ENCODE results near the gene SERPINB11. TPM values are rescaled to one million over a fixed set of nuclear protein-coding genes. Genes with fewer than 3 reads are reported as not detected.
"Not testable (repeated sequence)": the region's sequence is repeated elsewhere in the genome, so short reads cannot be mapped to it uniquely, and the experiment has no call there.

Gene SERPINB11, protein sequence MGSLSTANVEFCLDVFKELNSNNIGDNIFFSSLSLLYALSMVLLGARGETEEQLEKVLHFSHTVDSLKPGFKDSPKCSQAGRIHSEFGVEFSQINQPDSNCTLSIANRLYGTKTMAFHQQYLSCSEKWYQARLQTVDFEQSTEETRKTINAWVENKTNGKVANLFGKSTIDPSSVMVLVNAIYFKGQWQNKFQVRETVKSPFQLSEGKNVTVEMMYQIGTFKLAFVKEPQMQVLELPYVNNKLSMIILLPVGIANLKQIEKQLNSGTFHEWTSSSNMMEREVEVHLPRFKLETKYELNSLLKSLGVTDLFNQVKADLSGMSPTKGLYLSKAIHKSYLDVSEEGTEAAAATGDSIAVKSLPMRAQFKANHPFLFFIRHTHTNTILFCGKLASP
- total RNA-seq = not detected
- long read RNA-seq, donor 1 = 0 reads
- long read RNA-seq, donor 2 = 0 reads

DNA sequence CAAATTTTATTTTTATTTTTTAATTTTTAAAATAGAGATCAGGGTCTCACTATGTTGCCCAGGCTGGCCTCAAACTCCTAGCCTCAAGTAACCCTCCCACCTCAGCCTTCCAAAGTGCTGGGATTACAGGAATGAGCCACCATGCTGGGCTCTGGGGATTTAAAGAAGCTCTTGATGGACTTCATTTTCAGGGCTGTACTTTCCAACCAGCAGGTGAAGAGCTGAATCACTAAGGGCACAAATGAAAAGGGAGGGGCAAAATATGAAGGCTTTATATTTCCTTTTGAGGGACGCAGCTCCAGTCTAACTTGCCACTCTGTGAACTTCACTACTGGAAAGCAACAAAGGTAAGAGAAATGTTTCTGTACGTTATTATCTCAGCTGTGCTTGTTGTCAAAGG, at the start of gene SERPINB11:
Gene SERPINB11, plus strand, starts transcription at position 301 of the 400 bp plus-strand sequence. CDS start 7,234 bp downstream, outside the sequence.
- no peak for DNase-seq (ENCODE audit: low spot score)
- intact Hi-C loops (cut with DNase I) = no loop called here

DNA sequence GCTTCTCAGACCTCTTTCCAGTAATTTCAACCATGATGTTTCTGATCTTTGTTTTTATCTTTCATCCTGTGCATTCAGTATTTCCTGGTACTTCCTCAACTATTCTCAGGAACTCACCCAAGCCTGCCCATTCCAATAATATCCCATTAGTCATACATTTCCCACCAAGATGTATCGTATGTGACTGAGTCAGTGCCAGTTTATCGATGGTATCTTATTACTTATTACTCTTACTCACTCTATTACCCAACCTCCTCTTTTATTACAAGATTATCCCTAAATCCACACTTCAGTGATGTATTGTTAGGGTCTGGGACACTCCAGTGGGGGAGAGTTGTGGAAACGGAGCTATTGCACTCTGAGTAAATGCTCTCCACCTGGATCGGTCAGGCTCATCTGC, 43.8 kb upstream of the SERPINB11 start:
- intact Hi-C loops (cut with DNase I); DNase-seq (ENCODE audit: low spot score): not testable (repeated sequence)

DNA sequence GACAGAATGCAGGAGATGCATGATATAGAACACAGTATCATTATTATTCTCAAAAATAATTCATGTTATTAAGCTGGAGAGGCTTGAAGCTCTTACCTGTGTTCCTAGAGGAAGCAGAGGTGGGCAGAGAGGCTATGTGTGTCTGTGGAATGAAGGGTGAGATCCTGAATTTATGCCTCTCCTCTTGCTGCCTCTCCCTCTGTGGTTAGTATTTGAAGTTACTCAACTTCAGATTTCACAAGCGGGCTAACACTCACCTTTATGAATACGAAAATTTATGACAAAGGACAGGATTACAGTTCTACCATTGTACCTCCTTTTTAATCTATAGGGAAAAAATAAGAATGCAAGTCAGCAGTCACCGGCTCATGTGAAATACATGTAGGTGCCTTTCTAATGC, 41.0 kb upstream of the SERPINB11 start, which contains the start of gene SERPINB3:
Gene SERPINB3, minus strand, starts transcription at position 144 of the 400 bp plus-strand sequence. CDS start 677 bp downstream, outside the sequence.
- intact Hi-C loops (cut with DNase I) = not testable (repeated sequence)

DNA sequence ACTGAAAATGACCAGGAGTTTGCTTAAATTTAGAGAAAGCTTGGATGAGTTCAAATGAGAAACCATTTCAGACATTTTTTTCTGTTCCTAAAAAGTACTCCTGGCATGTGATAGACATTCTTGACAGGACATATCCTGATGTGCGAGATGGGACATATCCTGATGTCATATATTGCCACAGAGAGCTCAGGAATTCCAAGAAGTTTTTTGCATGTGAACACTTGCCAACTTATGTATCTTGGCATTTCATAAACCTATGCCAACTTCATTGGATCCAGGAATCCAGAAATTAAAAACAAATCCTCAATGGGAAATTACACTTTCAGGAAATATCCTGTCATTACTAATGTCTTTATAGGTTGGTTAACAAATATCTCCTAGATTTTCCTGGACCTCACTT, 38.2 kb upstream of the SERPINB11 start:
- intact Hi-C loops (cut with DNase I) = no loop called here
- DNase-seq (ENCODE audit: low spot score) = no peak

More for the DNA sequence above, 41.0 kb upstream of the SERPINB11 start, which contains the start of gene SERPINB3:
- not testable (repeated sequence) for DNase-seq (ENCODE audit: low spot score)

DNA sequence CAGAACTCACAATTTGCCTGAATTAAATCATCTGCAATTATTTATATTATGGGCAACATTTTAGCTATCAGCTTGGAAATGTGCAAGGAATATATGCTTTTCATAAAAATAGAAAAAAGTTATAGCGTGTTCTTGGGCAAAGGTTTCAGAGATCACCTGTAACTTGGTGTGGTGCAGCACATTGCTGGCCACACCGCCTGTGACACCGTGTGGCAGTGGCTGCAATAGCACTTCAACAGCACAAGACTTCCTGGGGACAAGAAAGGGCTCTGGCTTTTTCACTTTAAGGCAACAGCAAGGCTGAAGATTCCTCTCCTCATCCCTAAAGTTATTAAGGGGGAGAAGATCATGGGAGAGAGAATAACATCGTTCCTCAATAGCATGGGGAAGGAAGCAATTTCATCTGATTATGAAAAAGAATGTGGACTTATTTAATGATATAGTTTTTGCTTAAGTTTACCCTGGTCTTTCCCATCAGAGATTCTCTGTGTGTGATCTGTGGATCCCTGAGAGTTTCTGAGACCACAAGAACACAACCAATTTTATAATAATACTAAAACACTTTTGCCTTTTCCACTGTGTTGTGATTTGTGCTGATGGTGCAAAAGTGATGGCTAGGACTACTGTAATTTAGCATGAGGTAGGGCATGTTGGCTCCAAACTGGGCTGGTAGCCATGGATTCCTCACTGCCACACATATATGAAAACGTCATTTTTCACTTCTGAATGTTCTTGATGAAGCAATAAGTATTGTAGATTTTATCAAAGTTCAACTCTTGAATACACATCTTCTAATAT, 26.0 kb upstream of the SERPINB11 start:
- intact Hi-C loops (cut with DNase I) = no loop called here
- DNase-seq (ENCODE audit: low spot score) = no peak

DNA sequence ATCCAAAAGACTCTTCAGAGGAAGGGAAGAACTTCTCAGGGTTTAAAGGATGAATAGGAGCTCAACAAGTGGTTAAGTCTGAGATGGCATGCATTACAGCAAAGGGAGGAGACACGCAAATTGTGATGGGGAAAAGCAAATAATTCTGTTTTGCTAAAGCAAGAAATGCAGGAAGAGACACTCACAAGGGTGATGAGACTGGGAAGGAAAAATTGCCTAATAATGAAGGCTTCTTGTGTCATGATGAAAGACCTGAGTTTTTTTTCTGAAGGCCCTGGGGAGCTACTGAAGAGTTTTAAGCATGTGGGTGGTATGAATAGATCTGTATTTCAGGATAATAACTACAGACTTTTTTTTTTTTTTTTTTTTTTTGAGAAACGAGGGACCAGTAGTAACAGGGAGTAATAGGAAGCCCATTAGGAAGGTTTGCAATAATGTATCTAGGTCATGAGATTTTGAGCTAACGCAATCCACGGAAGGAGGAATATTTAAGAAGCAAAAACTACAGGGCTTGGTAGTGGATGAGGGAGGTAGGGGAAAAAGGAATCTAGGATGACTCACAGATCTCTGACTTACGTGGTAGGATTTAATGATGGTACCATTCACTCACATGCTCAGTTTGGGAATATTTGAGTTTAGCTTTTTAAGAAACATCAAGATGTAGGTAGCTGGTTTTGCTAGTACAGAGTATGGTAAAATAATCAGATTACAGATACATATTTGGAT, 25.1 kb upstream of the SERPINB11 start:
- DNase-seq (ENCODE audit: low spot score) = no peak
- intact Hi-C loops (cut with DNase I) = no loop called here

DNA sequence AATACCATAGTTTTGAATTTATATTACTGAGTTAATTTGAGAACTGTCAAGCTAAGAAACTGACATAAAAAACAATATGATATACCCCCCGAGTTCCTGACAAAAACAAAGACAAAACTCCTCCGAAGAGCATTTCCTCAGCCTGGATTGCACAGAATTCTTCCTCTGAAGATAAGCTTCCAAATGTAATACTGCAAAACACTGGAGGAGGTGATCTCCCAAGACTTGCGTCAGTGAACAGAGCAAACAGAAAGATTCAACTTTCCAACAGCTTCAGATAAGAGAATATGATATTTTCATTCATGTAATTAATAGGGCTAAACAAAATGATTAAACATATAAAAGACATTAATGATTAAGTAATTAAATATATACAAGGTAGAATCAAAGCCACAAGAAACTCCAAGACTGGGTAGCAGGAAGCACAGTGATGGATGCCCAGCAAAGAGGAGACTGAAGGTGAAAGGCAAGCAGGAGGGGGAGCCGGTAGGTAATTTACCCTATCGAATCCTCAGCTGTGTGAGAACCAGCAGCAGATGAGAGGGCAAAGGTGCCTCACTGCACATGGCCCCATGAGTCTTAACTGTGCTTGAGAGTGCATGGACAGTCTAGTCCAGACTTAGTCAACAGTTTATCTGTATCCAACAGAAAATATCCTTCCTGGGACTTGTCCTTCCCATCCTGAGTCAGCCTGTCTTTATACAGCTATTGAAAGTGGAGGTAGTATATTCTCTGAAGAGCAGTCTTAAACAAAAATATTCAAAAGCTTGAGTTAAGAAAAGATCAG, 22.7 kb upstream of the SERPINB11 start:
- DNase-seq (ENCODE audit: low spot score) = no peak
- intact Hi-C loops (cut with DNase I) = no loop called here

DNA sequence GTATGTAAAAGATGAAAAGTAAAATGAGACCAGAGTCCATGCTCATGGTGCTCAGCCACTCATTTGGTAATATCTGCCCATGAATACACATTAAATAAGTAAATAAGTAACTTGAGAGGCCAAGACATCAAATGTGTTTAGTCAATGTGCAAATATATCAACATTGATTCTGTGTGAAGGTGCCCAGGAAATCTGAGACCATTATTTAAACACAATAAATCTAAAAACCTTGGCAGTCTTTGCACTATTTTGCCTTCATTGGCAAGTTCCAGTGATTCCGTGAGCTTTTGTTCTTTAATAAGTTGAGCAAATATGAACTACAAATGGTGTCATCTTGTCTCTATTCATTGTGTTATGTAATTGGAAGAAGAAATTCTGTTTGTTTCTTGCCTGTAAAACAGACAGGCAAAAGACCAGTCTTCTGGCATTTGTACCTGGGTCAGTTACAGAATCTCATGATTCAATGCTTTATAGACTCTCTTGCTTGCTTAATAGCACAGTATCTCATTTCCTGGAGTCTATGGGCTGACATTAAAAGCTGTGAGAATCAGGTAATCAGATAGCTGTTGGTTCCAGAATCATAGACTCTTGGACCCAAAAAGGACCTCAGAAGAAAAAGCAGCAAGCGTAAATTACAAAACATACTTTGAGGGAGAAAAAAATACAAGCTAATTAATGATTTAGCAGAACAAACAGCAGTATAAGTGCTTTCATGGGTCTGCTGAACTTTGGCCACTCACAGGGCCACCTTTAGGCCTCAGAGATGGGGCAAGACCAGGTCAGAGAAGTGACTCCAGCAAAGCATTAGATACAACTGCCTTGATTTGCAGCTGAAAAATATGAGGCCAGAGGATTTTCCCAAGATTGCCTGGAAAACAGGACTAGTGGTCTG, 21.1 kb upstream of the SERPINB11 start:
- no peak for DNase-seq (ENCODE audit: low spot score)
- intact Hi-C loops (cut with DNase I) = no loop called here

DNA sequence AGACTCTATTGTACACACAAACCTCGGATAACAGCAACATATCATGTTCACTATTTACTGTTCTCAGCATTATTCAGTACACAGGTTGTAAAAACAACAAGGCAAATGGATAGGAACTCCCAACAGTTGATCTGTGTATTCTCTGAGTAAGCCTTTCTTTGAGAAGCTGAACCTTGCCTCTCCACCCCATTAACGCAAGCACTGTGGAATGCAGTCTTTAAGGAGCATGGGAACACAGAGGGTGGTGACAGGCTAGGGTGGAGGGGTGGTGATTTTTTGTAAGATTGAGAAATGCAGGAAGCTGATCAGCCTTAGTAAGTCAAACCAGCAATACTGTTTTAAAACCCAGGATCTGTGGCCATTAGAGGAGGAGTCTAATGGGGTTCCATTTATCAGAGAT, 19.6 kb upstream of the SERPINB11 start:
- DNase-seq (ENCODE audit: low spot score) = no peak
- intact Hi-C loops (cut with DNase I) = no loop called here

DNA sequence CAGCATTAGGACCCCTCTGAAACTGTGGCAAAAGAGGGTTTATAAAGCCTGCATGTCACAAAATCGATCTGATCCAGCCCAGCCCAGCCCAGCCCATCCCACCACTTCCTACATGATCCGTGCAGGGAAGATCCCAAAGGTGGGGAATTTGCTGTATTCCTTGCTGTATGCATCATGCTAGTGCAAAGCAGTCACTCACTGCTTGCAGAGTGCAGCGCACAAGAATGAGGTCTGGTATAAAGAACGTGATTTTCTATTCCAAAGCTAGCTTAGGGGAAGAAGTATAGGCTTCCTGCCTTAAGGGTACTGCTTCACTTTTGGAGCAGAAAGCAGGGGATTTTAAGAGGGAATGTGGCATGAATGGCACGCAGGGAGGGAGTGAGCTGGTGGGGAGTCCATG, 18.9 kb upstream of the SERPINB11 start:
- intact Hi-C loops (cut with DNase I) = no loop called here
- no peak for DNase-seq (ENCODE audit: low spot score)

DNA sequence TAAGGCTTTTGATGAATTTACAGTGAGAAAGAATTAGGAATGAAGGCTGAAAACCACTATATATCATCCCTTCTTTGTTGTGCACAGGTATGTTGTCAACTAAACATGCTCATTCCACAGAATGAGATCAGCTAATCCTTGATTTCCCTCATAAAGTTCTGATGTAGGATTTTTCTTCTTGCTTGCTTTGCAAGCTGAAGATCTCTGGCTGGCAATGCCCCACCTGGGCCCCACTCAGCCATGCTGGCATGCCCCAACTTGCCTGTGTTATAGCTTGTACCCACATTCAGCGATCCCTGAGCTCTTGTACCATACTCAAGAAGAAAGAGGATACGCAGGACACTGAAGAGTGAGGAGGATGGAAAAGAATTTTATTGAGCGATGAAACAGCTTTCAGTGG, 18.0 kb upstream of the SERPINB11 start:
- DNase-seq (ENCODE audit: low spot score) = no peak
- intact Hi-C loops (cut with DNase I) = no loop called here

DNA sequence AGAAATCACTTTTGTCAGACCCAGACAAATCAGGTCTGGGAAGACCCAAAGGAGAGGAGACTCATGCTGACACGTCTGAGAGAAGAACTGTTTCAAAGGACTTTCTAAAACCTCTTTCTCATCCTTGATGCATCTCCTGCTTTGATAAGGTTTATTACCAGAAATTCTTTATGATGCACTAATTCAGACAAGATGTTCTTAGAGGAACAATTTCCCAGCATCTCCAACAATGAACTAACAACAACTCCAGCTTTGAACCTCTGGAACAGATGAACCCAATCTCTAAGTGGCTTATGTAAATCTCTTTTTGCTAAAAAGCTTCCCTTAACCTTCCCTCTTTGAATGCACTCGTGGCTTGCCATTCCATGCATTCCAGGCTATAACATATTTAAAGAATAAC, 15.9 kb upstream of the SERPINB11 start:
- intact Hi-C loops (cut with DNase I) = no loop called here

DNA sequence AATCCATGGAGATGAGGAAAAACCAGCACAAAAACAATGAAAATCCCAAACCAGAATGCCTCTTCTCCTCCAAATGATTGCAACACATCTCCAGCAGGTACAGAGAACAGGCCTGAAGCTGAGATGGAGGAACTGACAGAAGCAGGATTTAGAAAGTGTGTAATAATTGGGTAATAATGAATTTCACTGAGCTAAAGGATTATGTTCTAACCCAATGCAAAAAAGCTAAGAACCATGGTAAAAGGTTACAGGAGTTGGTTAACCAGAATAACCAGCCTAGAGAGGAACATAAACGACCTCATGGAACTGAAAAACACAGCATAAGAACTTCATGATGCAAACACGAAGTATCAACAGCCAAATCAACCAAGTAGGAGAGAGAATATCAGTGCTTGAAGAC, 13.7 kb upstream of the SERPINB11 start:
- DNase-seq (ENCODE audit: low spot score) = no peak
- intact Hi-C loops (cut with DNase I) = no loop called here

More for the DNA sequence above, 15.9 kb upstream of the SERPINB11 start:
- no peak for DNase-seq (ENCODE audit: low spot score)

DNA sequence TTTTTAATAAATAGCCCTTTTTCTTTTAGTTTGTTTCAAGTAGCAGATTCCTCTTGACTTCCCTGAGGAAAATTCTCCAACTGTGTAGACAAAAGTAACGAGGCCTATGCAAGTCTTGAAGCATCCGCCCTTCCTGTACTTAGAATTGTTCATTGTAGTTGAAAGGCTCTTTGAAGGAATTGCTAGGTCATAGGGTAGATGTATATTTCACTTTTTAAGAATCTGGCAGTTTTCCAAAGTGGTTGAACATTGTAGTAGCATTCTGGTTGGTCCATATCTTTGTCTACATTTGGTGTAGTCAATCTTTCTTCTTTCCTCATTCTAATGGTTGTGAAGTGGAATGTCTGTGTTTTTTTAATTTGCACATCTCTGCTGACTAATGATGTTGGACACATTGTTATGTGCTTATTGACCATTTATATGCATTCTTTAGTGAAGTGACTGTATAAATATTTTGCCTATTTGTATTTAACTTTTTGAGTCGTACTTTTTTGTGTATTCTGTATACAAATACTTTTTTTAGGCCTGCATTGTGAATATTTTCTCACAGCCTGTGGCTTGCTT, 5.6 kb upstream of the SERPINB11 start:
- intact Hi-C loops (cut with DNase I) = no loop called here
- no peak for DNase-seq (ENCODE audit: low spot score)

DNA sequence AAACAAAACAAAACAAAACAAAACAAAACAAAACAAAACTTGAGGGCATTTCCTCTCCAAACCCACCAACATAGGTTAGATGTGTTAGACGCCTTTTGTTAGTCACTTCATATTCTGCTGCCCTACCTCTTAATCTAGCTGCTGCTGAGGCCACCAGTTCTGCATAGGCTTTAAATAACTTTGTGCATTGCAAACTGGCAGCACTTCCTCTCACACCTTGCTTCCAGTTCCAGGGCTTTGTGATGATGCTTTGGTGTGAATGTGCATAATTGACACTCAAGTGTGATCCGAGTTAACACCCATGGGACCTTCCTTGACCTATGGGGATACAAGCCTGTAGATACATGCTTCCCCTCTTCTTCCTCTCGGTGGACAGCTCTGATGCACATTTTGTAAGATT, 2.3 kb upstream of the SERPINB11 start:
- no peak for DNase-seq (ENCODE audit: low spot score)
- intact Hi-C loops (cut with DNase I) = no loop called here

DNA sequence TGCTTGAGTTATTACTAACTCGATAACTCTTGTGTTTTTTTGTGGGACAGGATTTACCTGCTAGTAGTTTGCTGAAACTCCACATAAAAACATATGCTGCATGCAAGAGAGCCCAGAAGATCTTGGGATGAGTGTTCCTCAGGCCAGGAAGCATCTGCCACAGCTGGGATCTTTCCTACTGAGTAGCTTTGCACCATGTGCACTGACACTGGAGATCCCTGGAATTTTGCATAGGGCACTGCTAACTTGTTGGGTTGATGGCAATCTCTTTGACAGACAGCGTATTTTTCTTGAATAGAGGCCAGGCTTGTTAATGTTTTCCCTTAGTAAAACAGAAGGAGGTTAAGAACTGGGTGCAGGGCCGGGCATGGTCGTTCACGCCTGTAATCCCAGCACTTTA, 808 bp upstream of the SERPINB11 start:
- DNase-seq (ENCODE audit: low spot score) = no peak
- intact Hi-C loops (cut with DNase I) = no loop called here

DNA sequence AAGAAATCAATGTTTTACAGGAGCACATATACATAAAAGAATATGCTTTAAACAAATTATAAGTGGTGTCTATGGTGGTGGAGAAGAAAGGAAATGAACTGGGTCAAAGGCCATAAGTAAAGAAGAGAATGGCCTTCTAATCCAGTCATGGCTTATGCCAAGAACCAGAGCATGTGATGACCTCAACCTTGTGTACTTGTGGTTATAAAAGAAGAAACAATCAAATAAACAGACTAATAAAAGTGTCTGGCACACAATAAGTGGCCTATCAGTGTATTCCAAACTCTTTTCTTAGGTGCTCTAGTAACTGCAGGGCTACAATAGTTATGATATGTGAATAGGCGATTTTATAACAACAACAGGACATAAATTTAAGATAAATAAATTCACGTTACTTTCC, 2.6 kb downstream of the SERPINB11 start:
- intact Hi-C loops (cut with DNase I) = no loop called here

DNA sequence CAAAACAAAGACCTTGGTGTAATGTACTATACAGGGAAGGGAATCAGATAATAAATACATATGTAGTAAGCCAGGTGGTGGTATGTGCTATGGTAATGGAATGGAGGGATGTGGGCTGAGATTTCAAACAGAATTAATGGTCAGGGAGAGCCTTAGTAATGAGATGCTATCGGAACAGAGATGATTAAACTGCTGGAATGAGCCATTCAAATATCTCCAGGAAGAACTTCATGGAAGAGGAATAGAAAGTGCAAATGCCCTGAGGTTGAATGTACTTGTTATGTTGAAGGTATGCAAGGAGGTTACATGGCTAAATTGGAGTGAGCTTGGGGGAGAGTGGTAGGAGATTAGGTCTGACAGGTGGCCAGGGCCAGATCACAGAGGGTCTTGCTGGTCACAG, 5.1 kb downstream of the SERPINB11 start:
- intact Hi-C loops (cut with DNase I) = no loop called here
- no peak for DNase-seq (ENCODE audit: low spot score)

More for the DNA sequence above, 2.6 kb downstream of the SERPINB11 start:
- no peak for DNase-seq (ENCODE audit: low spot score)
